Measurements from ENCODE around the gene POPDC2. TPM values are rescaled to one million over a fixed set of nuclear protein-coding genes. Genes with fewer than 3 reads are reported as not detected.

The POPDC2 gene
- total RNA-seq, 4 donors from 2014 or later, result 67.9 to 92.6 (median 79.3) TPM

DNA sequence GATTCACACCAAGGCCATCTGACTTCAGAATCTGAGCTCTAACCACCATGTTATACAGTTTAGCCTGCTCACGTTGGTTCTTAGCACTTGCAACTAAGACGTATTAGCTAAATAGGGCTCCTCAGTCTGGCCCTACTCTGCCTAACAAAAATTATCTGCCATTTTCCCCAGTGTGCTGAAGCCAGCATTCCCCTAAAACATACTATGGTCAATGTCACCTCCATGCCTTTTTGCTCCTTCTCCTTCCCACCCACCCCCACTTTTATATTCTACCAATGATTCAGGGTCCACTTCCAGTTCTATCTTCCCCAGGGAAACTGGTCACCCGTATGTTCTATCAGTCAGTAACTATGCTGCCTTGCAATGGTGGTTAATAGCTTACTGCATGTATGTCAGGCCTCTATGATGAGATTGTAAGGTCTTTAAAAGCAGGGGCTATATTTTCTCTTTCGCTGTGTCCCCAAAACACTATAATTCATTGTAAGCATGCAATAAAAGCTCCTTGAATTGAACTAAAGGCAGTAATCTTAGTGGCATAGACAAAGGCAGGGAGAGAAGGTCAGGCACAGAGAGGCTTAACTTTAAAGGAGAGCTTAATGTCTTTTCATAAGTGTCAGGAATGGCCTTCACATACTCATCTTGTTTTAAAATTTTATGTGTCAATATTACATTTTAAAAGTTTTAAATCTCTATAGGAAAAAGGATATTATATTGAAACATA lies 23.3 kb downstream of the POPDC2 start:
- no peak overlapping the region for H3K4me3 ChIP-seq
- H3K27ac ChIP-seq (replicated peaks in 1 of 4), result peak overlapping the region; percentile 52 to 80 (median 72)
- no peaks in the 10 kb centered on the region for H3K27me3 ChIP-seq
- peaks cover 16 to 38% (median 26%) of the 10 kb centered on the region in 4 donors for H3K4me1 ChIP-seq
- intact Hi-C loops (cut with DNase I), result no loop called here
- DNase-seq (ENCODE audit: extremely low spot score), result no peak
- 95% methylated on average over 4 of the region's 4 CpGs for WGBS
- peaks cover 4 to 16% (median 12%) of the 10 kb centered on the region in 4 donors for H3K36me3 ChIP-seq
- TF ChIP-seq EP300 (IDR thresholded peaks at IDR 0.05) (no peak), POLR2A (IDR thresholded peaks at IDR 0.05; ENCODE audit: low read depth) (no peak), POLR2AphosphoS5 (IDR thresholded peaks at IDR 0.05) (no peak)
- TF ChIP-seq, protein P1, sequence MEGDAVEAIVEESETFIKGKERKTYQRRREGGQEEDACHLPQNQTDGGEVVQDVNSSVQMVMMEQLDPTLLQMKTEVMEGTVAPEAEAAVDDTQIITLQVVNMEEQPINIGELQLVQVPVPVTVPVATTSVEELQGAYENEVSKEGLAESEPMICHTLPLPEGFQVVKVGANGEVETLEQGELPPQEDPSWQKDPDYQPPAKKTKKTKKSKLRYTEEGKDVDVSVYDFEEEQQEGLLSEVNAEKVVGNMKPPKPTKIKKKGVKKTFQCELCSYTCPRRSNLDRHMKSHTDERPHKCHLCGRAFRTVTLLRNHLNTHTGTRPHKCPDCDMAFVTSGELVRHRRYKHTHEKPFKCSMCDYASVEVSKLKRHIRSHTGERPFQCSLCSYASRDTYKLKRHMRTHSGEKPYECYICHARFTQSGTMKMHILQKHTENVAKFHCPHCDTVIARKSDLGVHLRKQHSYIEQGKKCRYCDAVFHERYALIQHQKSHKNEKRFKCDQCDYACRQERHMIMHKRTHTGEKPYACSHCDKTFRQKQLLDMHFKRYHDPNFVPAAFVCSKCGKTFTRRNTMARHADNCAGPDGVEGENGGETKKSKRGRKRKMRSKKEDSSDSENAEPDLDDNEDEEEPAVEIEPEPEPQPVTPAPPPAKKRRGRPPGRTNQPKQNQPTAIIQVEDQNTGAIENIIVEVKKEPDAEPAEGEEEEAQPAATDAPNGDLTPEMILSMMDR (IDR thresholded peaks at IDR 0.05), result no peak
- H3K9me3 ChIP-seq, result no peaks in the 10 kb centered on the region

DNA sequence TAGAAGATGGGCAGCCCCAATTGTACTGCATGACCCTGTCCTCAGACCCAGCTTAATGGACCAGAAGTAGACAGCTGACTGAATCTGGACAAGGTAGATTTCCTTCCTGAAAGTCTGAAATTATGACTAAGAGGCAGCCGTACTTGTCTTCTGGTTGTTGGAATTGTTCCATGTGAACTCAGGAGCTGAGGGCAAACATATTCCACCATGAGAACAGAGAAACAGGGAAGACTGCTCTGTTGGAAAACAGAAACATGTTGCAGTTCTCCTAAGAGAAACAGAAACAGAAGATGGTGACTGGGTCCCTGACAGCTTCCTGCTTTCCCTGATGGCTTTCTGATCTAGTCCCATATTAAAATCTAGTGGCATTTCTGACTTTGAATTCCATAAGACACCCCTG lies 24.1 kb downstream of the POPDC2 start:
- no peak for TF ChIP-seq EP300 (IDR thresholded peaks at IDR 0.05)
- no peak for TF ChIP-seq POLR2AphosphoS5 (IDR thresholded peaks at IDR 0.05)
- TF ChIP-seq, protein P1 (IDR thresholded peaks at IDR 0.05), result no peak
- TF ChIP-seq POLR2A (IDR thresholded peaks at IDR 0.05; ENCODE audit: low read depth), result no peak
- Histone ChIP-seq H3K27me3 (no peaks in the 10 kb centered on the region), H3K4me3 (no peak overlapping the region), H3K27ac (replicated peaks in 1 of 4) (peak overlapping the region; percentile 10 to 80 (median 42)), H3K36me3 (peaks cover 1 to 8% (median 4%) of the 10 kb centered on the region in 4 donors), H3K4me1 (peaks cover 16 to 42% (median 28%) of the 10 kb centered on the region in 4 donors), H3K9me3 (no peaks in the 10 kb centered on the region)
- intact Hi-C loops (cut with DNase I), result no loop called here
- DNase-seq (ENCODE audit: extremely low spot score), result no peak
- 64% methylated on average over 1 of the region's 1 CpG for WGBS

DNA sequence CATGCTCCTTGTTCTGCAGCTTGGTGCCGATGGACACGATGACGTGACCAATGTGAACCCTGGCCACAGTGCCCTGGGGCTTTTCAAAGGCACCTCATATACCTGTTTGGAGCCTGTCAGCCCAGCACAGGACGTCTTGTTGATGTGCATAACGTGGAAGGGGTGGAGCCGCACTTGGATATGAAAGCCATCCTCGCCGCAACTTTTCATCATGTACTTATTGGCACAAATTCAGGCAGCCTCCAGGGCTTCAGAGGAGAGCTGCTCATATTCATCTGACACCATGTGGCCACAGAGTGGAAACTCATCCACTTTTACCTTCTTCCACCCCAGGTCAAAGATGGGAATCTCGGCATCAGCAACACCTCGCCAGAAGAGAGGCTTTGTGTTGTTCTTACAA lies 24.7 kb downstream of the POPDC2 start:
- WGBS, result 90% methylated on average over 10 of the region's 10 CpGs
- no peaks in the 10 kb centered on the region for H3K9me3 ChIP-seq
- peaks cover 0 to 4% (median 1%) of the 10 kb centered on the region in 4 donors for H3K36me3 ChIP-seq
- H3K27me3 ChIP-seq, result no peaks in the 10 kb centered on the region
- peak overlapping the region; percentile 10 to 80 (median 22) for H3K27ac ChIP-seq (replicated peaks in 1 of 4)
- peaks cover 17 to 46% (median 28%) of the 10 kb centered on the region in 4 donors for H3K4me1 ChIP-seq
- intact Hi-C loops (cut with DNase I), result no loop called here
- TF ChIP-seq, protein P1 (IDR thresholded peaks at IDR 0.05), result no peak
- no peak for TF ChIP-seq POLR2AphosphoS5 (IDR thresholded peaks at IDR 0.05)
- no peak for TF ChIP-seq EP300 (IDR thresholded peaks at IDR 0.05)
- TF ChIP-seq POLR2A (IDR thresholded peaks at IDR 0.05; ENCODE audit: low read depth), result no peak
- DNase-seq (ENCODE audit: extremely low spot score), result no peak
- H3K4me3 ChIP-seq, result no peak overlapping the region

DNA sequence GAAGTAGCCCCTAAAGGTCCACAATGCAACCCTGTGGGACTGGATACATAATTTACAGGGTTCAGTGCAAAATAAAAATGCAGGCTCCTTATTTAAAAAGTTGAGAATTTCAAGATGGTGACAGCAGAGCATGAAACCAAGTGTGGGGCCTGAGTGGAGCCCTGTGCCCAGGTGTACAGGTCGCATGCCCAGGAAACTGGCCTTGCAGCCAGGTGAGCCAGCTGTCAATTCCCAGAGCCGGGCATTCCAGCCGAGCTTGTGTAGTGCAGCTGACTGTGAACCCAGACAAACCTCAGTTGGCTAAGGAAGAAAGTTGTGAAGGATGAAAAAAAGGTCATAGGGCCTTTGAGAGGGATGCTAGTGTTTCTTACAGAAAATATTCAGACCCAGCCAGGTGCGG lies 27.6 kb downstream of the POPDC2 start:
- H3K27me3 ChIP-seq, result no peaks in the 10 kb centered on the region
- H3K36me3 ChIP-seq, result no peaks in the 10 kb centered on the region
- no peaks in the 10 kb centered on the region for H3K9me3 ChIP-seq
- WGBS, result 78% methylated on average over 4 of the region's 4 CpGs
- no peak for TF ChIP-seq EP300 (IDR thresholded peaks at IDR 0.05)
- TF ChIP-seq, protein P1 (IDR thresholded peaks at IDR 0.05), result no peak
- no peak for TF ChIP-seq POLR2A (IDR thresholded peaks at IDR 0.05; ENCODE audit: low read depth)
- no peak for TF ChIP-seq POLR2AphosphoS5 (IDR thresholded peaks at IDR 0.05)
- H3K27ac ChIP-seq (replicated peaks in 1 of 4), result no peak overlapping the region
- DNase-seq (ENCODE audit: extremely low spot score), result no peak
- no peak overlapping the region for H3K4me3 ChIP-seq
- peaks cover 15 to 66% (median 31%) of the 10 kb centered on the region in 4 donors for H3K4me1 ChIP-seq
- intact Hi-C loops (cut with DNase I), result no loop called here
